ENCODE measurements around the gene MTHFR.

MTHFR gene

GRCh38 chr1:11761988-11762406, 43.8 kb downstream of the MTHFR start, which contains the start of gene C1orf167:
TSS of gene C1orf167 (plus strand) at chr1:11762193. CDS start at chr1:11764401, 2,208 bp downstream.
- DNase-seq (ENCODE audit: extremely low read depth in 1 of 2, low read depth in 1 of 2): no peak

GRCh38 chr1:11761285-11761684, 44.5 kb downstream of the MTHFR start:
- DNase-seq (ENCODE audit: extremely low read depth in 1 of 2, low read depth in 1 of 2): no peak

GRCh38 chr1:11759791-11760190, 46.0 kb downstream of the MTHFR start:
- no peak for DNase-seq (ENCODE audit: extremely low read depth in 1 of 2, low read depth in 1 of 2)

- DNase-seq (ENCODE audit: extremely low read depth in 1 of 2, low read depth in 1 of 2): no peak
These were observed 48.7 kb downstream of the MTHFR start for GRCh38 chr1:11757047-11757446.

GRCh38 chr1:11753555-11754208, 52.1 kb downstream of the MTHFR start:
- DNase-seq (ENCODE audit: extremely low read depth in 1 of 2, low read depth in 1 of 2): no peak

GRCh38 chr1:11752359-11753088, 53.2 kb downstream of the MTHFR start:
- DNase-seq (ENCODE audit: extremely low read depth in 1 of 2, low read depth in 1 of 2): no peak

GRCh38 chr1:11751087-11751486, 54.7 kb downstream of the MTHFR start:
- no peak for DNase-seq (ENCODE audit: extremely low read depth in 1 of 2, low read depth in 1 of 2)

GRCh38 chr1:11749996-11750395, 55.8 kb downstream of the MTHFR start:
- DNase-seq (ENCODE audit: extremely low read depth in 1 of 2, low read depth in 1 of 2): no peak

- no peak for DNase-seq (ENCODE audit: extremely low read depth in 1 of 2, low read depth in 1 of 2)
These were observed 56.5 kb downstream of the MTHFR start for GRCh38 chr1:11749203-11749689.

- DNase-seq (ENCODE audit: extremely low read depth in 1 of 2, low read depth in 1 of 2): no peak
These were observed 57.2 kb downstream of the MTHFR start for GRCh38 chr1:11748294-11749202.

- DNase-seq (ENCODE audit: extremely low read depth in 1 of 2, low read depth in 1 of 2): no peak
These were observed 58.8 kb downstream of the MTHFR start for GRCh38 chr1:11746795-11747487.

- no peak for DNase-seq (ENCODE audit: extremely low read depth in 1 of 2, low read depth in 1 of 2)
These were observed 59.7 kb downstream of the MTHFR start for GRCh38 chr1:11746092-11746491.

- DNase-seq (ENCODE audit: extremely low read depth in 1 of 2, low read depth in 1 of 2): no peak
These were observed 61.5 kb downstream of the MTHFR start for GRCh38 chr1:11744287-11744686.

GRCh38 chr1:11741919-11742558, 63.7 kb downstream of the MTHFR start:
- no peak for DNase-seq (ENCODE audit: extremely low read depth in 1 of 2, low read depth in 1 of 2)

GRCh38 chr1:11741482-11741881, 64.3 kb downstream of the MTHFR start:
- no peak for DNase-seq (ENCODE audit: extremely low read depth in 1 of 2, low read depth in 1 of 2)

GRCh38 chr1:11740258-11741192, 65.2 kb downstream of the MTHFR start:
- DNase-seq (ENCODE audit: extremely low read depth in 1 of 2, low read depth in 1 of 2): no peak

GRCh38 chr1:11738783-11739182, 67.0 kb downstream of the MTHFR start:
- no peak for DNase-seq (ENCODE audit: extremely low read depth in 1 of 2, low read depth in 1 of 2)

GRCh38 chr1:11738096-11738495, 67.7 kb downstream of the MTHFR start:
- DNase-seq (ENCODE audit: extremely low read depth in 1 of 2, low read depth in 1 of 2): no peak
